Neural crest cell (in vitro differentiated cells): Measurements from ENCODE around the gene PAPOLB. TPM values are rescaled to one million over a fixed set of nuclear protein-coding genes. Genes with fewer than 3 reads are reported as not detected.
"Not testable (repeated sequence)": the region's sequence is repeated elsewhere in the genome, so short reads cannot be mapped to it uniquely, and the experiment has no call there.

Experiments
- DNase-seq: peaks from one replicate; pipeline ENCODE4 v3.0.0; 2021; ENCODE audit warnings: low read depth, mixed read lengths, low spot score
- H3K27ac Mint-ChIP-seq: one replicate; pipeline ENCODE4 v1.8.0; 2021; ENCODE audit warnings: mild to moderate bottlenecking, mixed read lengths; ENCODE audit not compliant: unreplicated experiment
- H3K27me3 Mint-ChIP-seq: 2 replicates; pipeline ENCODE4 v1.8.0; 2021; ENCODE audit warnings: low read depth, mild to moderate bottlenecking, mixed read lengths
- H3K36me3 Mint-ChIP-seq: 2 replicates; pipeline ENCODE4 v1.8.0; 2021; ENCODE audit warnings: low read depth, mild to moderate bottlenecking, mixed read lengths
- H3K4me1 Mint-ChIP-seq: 2 replicates; pipeline ENCODE4 v1.8.0; 2021; ENCODE audit warnings: mixed read lengths
- H3K4me3 Mint-ChIP-seq: one replicate; pipeline ENCODE4 v1.8.0; 2021; ENCODE audit warnings: mild to moderate bottlenecking, mixed read lengths
- H3K9me3 Mint-ChIP-seq: 2 replicates; pipeline ENCODE4 v1.8.0; 2021; ENCODE audit warnings: mixed read lengths
- CTCF ChIP-seq: fragments of 200-600 bp; sonication (generic); conservative IDR thresholded peaks from 2 replicates; pipeline ENCODE4 v1.5.0; 2021; ENCODE audit warnings: antibody characterized with exemption, mild to moderate bottlenecking
- total RNA-seq: library from RNA; stranded (reverse); gene quantifications from 2 replicates; pipeline ENCODE4 v1.2.1, GENCODE V29; 2021

PAPOLB gene
- total RNA-seq, 1 donor from 2014 or later, result 0.26 TPM

GRCh38 chr7:4895766-4896165, 33.9 kb upstream of the PAPOLB start:
- no peak for TF ChIP-seq CTCF
- Mint-ChIP-seq H3K27ac (no peak overlapping the region), H3K36me3 (no peaks in the 10 kb centered on the region), H3K9me3 (peaks cover 4% of the 10 kb centered on the region), H3K4me1 (no peaks in the 10 kb centered on the region), H3K27me3 (peaks cover 4% of the 10 kb centered on the region), H3K4me3 (no peak overlapping the region)
- DNase-seq, result no peak

- no peak for DNase-seq
- H3K36me3 Mint-ChIP-seq, result no peaks in the 10 kb centered on the region
- no peak overlapping the region for H3K27ac Mint-ChIP-seq
- no peaks in the 10 kb centered on the region for H3K4me1 Mint-ChIP-seq
- H3K9me3 Mint-ChIP-seq, result peaks cover 4% of the 10 kb centered on the region
- H3K27me3 Mint-ChIP-seq, result no peaks in the 10 kb centered on the region
- no peak overlapping the region for H3K4me3 Mint-ChIP-seq
- no peak for TF ChIP-seq CTCF
These were observed 32.7 kb upstream of the PAPOLB start for GRCh38 chr7:4894482-4894881.

- Mint-ChIP-seq H3K36me3 (no peaks in the 10 kb centered on the region), H3K27me3 (peaks cover 3% of the 10 kb centered on the region), H3K27ac (no peak overlapping the region), H3K4me3 (no peak overlapping the region), H3K9me3 (peaks cover 4% of the 10 kb centered on the region), H3K4me1 (no peaks in the 10 kb centered on the region)
- no peak for DNase-seq
- no peak for TF ChIP-seq CTCF
These were observed 32.2 kb upstream of the PAPOLB start for GRCh38 chr7:4893929-4894475.

- H3K4me1 Mint-ChIP-seq, H3K4me3 Mint-ChIP-seq, DNase-seq, H3K36me3 Mint-ChIP-seq, H3K27ac Mint-ChIP-seq, H3K27me3 Mint-ChIP-seq, H3K9me3 Mint-ChIP-seq: not testable (repeated sequence)
These were observed 31.4 kb upstream of the PAPOLB start for GRCh38 chr7:4893188-4893587.

- H3K4me3 Mint-ChIP-seq, H3K4me1 Mint-ChIP-seq, DNase-seq, H3K9me3 Mint-ChIP-seq, H3K27me3 Mint-ChIP-seq, H3K27ac Mint-ChIP-seq, H3K36me3 Mint-ChIP-seq: not testable (repeated sequence)
These were observed 29.7 kb upstream of the PAPOLB start for GRCh38 chr7:4891522-4891921.

GRCh38 chr7:4889682-4890081, 27.9 kb upstream of the PAPOLB start:
- Mint-ChIP-seq H3K4me1 (peaks cover 5% of the 10 kb centered on the region), H3K4me3 (no peak overlapping the region), H3K36me3 (no peaks in the 10 kb centered on the region), H3K27me3 (peaks cover 3% of the 10 kb centered on the region), H3K9me3 (peaks cover 4% of the 10 kb centered on the region), H3K27ac (no peak overlapping the region)
- TF ChIP-seq CTCF, result no peak
- no peak for DNase-seq

GRCh38 chr7:4888161-4888560, 26.3 kb upstream of the PAPOLB start:
- Mint-ChIP-seq H3K36me3 (no peaks in the 10 kb centered on the region), H3K9me3 (no peaks in the 10 kb centered on the region)

More at GRCh38 chr7:4888161-4888560, 26.3 kb upstream of the PAPOLB start:
- Mint-ChIP-seq H3K27me3 (peaks cover 3% of the 10 kb centered on the region), H3K27ac (no peak overlapping the region), H3K4me3 (no peak overlapping the region), H3K4me1 (peaks cover 5% of the 10 kb centered on the region)
- no peak for TF ChIP-seq CTCF
- no peak for DNase-seq
